Endothelial cell of umbilical vein (primary cell): Measurements from ENCODE around the gene PAPPA. TPM values are rescaled to one million over a fixed set of nuclear protein-coding genes. Genes with fewer than 3 reads are reported as not detected.

ENCODE experiments used
- BruUV-seq: library from RNA; stranded (reverse); fragments of 400-500 nt; replicated peaks from 2 replicates; lab custom pipeline; 2021; lab: Mats Ljungman, UMichigan
- CTCF ChIA-PET: fragments of 300-600, 350-600 bp; sonication (Branson Sonifier 250); formaldehyde crosslinking; loops from one replicate; lab custom pipeline; 2021; ENCODE audit warnings: antibody characterized with exemption, inconsistent platforms; lab: Charles Lee
- POLR2A ChIA-PET: fragments of 300-600, 350-600 bp; sonication (Branson Sonifier 250); formaldehyde crosslinking; loops from one replicate; lab custom pipeline; 2021; ENCODE audit warnings: antibody characterized with exemption, inconsistent platforms; lab: Charles Lee
- DNase-seq: peaks from one replicate; pipeline ENCODE4 v3.0.0-alpha.2; 2011; ENCODE audit warnings: low read depth, low spot score
- FAIRE-seq: peaks from 2 replicates; lab custom pipeline; 2011; peaks lifted over from hg19 to GRCh38; lab: Jason Lieb, UNC
- H2AFZ ChIP-seq: 2 replicates; pipeline ENCODE4 v1.6.0; 2012; ENCODE audit warnings: low read depth, low read length, control low read depth, inconsistent platforms
- H3K27ac ChIP-seq: 2 replicates; pipeline ENCODE4 v1.5.1; 2011; ENCODE audit warnings: low read depth, mild to moderate bottlenecking, control low read depth, low read length, moderate library complexity; ENCODE audit not compliant: insufficient read depth
- H3K27me3 ChIP-seq, 2 experiments: 2 replicates each; pipeline versions ENCODE4 v1.6.0 to v1.6.1; 2011; ENCODE audit warnings: low read length in 2 of 2, mixed read lengths in 1 of 2; ENCODE audit not compliant: control insufficient read depth in 2 of 2, insufficient read depth in 2 of 2
- H3K36me3 ChIP-seq, 2 experiments: 2 replicates in 1 of 2; 3 replicates in 1 of 2; pipeline ENCODE4 v1.5.1; 2011; ENCODE audit warnings: low read length in 2 of 2, mild to moderate bottlenecking in 1 of 2, moderate library complexity in 1 of 2; ENCODE audit not compliant: control insufficient read depth in 2 of 2, insufficient read depth in 2 of 2; ENCODE audit errors: extremely low read depth in 1 of 2
- H3K4me1 ChIP-seq: 3 replicates; pipeline ENCODE4 v1.5.1; 2011; ENCODE audit warnings: mild to moderate bottlenecking, low read length; ENCODE audit not compliant: control insufficient read depth, insufficient read depth; ENCODE audit errors: extremely low read depth
- H3K4me2 ChIP-seq: 2 replicates; pipeline ENCODE4 v1.6.1; 2011; ENCODE audit warnings: low read length, control low read depth, mixed read lengths; ENCODE audit not compliant: insufficient read depth
- H3K4me3 ChIP-seq, 3 experiments: fragments of 200-600 bp in 1 of 3; sonication (generic), shearing (Covaris generic) in 1 of 3; replicated peaks in 1 of 3; 2 replicates each; pipeline ENCODE4 v1.5.1; 2011 to 2016; ENCODE audit warnings: control low read depth in 3 of 3, low read length in 3 of 3, mild to moderate bottlenecking in 2 of 3, inconsistent platforms in 1 of 3, low read depth in 1 of 3, moderate library complexity in 1 of 3; ENCODE audit not compliant: insufficient read depth in 1 of 3
- H3K79me2 ChIP-seq: 2 replicates; pipeline ENCODE4 v1.6.0; 2012; ENCODE audit warnings: low read length, inconsistent platforms; ENCODE audit not compliant: control insufficient read depth, insufficient read depth
- H3K9ac ChIP-seq: replicated peaks from 2 replicates; pipeline ENCODE3; 2011; ENCODE audit warnings: low read length, control low read depth; ENCODE audit not compliant: insufficient read depth; ENCODE audit errors: extremely low read depth
- H3K9me1 ChIP-seq: replicated peaks from 3 replicates; pipeline ENCODE4 v1.6.0; 2011; ENCODE audit warnings: mild to moderate bottlenecking, low read length; ENCODE audit not compliant: control insufficient read depth, insufficient read depth; ENCODE audit errors: extremely low read depth
- H3K9me3 ChIP-seq: replicated peaks from 2 replicates; pipeline ENCODE4 v1.5.1; 2012; ENCODE audit warnings: low read length, inconsistent platforms; ENCODE audit not compliant: control insufficient read depth, insufficient read depth
- H4K20me1 ChIP-seq: replicated peaks from 2 replicates; pipeline ENCODE3; 2011; ENCODE audit warnings: mild to moderate bottlenecking, low read length; ENCODE audit not compliant: control insufficient read depth, insufficient read depth; ENCODE audit errors: extremely low read depth
- CTCF ChIP-seq, 2 donors: IDR thresholded peaks; 1 replicate in 1 of 2; 2 replicates in 1 of 2; pipeline ENCODE4 v1.5.1; 2011; ENCODE audit warnings: low read length in 2 of 2, mild to moderate bottlenecking in 2 of 2, moderate library complexity in 2 of 2, control low read depth in 1 of 2, inconsistent platforms in 1 of 2, low read depth in 1 of 2; ENCODE audit not compliant: insufficient read depth in 1 of 2; ENCODE audit errors: extremely low read depth in 1 of 2
- GATA2 ChIP-seq: IDR thresholded peaks from 2 replicates; pipeline ENCODE4 v1.7.0; 2011; ENCODE audit warnings: low read depth, mild to moderate bottlenecking, moderate library complexity, mixed read lengths, low read length; ENCODE audit not compliant: insufficient read length, insufficient read depth
- JUN ChIP-seq: IDR thresholded peaks from 2 replicates; pipeline ENCODE4 v1.6.1; 2011; ENCODE audit warnings: borderline replicate concordance, low read depth; ENCODE audit not compliant: insufficient read length, insufficient read depth
- MYC ChIP-seq: IDR thresholded peaks from one replicate; pipeline ENCODE4 v1.6.1; 2011; ENCODE audit warnings: mild to moderate bottlenecking, low read depth, low read length
- dilution Hi-C: fragments of 300-500 bp; cut with MboI; formaldehyde crosslinking; loops from one replicate; pipeline ENCODE4 v1.15.0; 2019; ENCODE audit warnings: low sequenced_read_pairs; ENCODE audit not compliant: extremely low pct_ligation_motif_present
- intact Hi-C: fragments of 100-400 bp; cut with micrococcal nuclease; formaldehyde crosslinking; loops from one replicate; pipeline ENCODE4 v1.10.0; 2022
- polyA plus RNA-seq, 4 experiments: library from polyadenylated mRNA; depleted of rRNA in 3 of 4; stranded (reverse) in 3 of 4; unstranded in 1 of 4; fragments of >200 nt; gene quantifications; 2 replicates each; pipeline versions ENCODE4 v1.2.1 to v1.2.3, GENCODE V29; 2011 to 2012; ENCODE audit warnings: missing spikeins in 1 of 4
- total RNA-seq: library from RNA; stranded (reverse); gene quantifications from 2 replicates; pipeline ENCODE4 v1.2.3, GENCODE V29; 2021

Gene PAPPA
- total and polyA plus RNA-seq, 2 donors (not counting 3 experiments of a cell fraction or from before 2014, with no cell fraction given), result 0.13 to 0.41 TPM

DNA sequence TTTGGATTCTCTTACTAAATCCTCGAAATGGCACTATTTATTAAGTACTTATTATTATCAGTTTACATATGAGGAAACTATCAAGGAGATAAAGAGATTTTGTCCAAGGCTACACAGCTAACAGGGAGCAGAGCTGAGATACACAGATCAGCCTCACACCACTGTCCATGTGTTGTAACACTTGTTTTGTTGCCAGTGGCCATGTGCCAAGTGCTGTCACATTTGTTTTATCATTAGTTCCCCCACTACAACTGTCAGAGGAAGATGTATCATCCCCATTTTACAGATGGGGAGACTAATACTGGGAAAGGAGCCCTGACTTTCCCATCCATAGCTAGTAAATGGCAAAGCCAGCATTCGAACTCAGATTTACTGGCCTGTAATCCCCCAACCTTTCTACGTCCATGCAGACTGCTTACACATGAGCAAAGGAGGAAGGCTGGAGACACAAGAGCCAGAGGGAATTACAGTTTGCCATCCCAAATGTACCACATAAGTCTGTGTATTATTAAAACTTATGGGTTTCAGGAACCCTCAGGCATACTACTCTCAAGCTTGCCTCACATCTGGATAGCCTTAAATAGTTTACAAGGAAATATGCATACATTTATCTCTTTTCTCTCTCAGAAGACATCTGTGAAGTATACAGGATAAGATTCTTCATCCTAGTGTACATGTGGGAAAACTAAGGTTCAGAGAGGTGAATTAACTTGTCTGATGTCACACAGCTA is 25.1 kb downstream of the PAPPA start:
- dilution Hi-C loops, result no loop called here
- no peaks in the 10 kb centered on the region for H3K4me1 ChIP-seq

More for the DNA sequence above, 25.1 kb downstream of the PAPPA start:
- Histone ChIP-seq H3K9me3 (no peaks in the 10 kb centered on the region), H3K36me3 (no peaks in the 10 kb centered on the region), H3K9me1 (no peaks in the 10 kb centered on the region), H4K20me1 (no peaks in the 10 kb centered on the region), H3K27ac (no peak overlapping the region), H3K4me3 (no peak overlapping the region), H3K79me2 (no peaks in the 10 kb centered on the region), H3K27me3 (no peaks in the 10 kb centered on the region), H2AFZ (no peak overlapping the region), H3K4me2 (no peak overlapping the region), H3K9ac (no peak overlapping the region)
- DNase-seq (no peak), FAIRE-seq (no peak)
- intact Hi-C loops, result no loop called here
- no peak for TF ChIP-seq JUN
- TF ChIP-seq GATA2, result no peak
- TF ChIP-seq CTCF (IDR thresholded peaks at IDR 0.05; ENCODE audit: extremely low read depth in 1 of 2, insufficient read depth in 1 of 2, low read depth in 1 of 2, low read length in 2 of 2), result no peak
- TF ChIP-seq MYC, result no peak
- ChIA-PET CTCF (no interaction called here), POLR2A (no interaction called here)
- no TSS peak for BruUV-seq
